GM12878 (cell line): ENCODE data around the gene SP110. TPM values are rescaled to one million over a fixed set of nuclear protein-coding genes. Genes with fewer than 3 reads are reported as not detected.
A peak's percentile ranks its signal among the peaks of the same experiment; 100 is the strongest.

Experiments
- ATF7 ChIP-seq: fragments of 450-650 bp; IDR thresholded peaks from 2 replicates; pipeline ENCODE4 v1.6.1; 2016; ENCODE audit warnings: low read depth, mild to moderate bottlenecking
- CREM ChIP-seq: IDR thresholded peaks from 2 replicates; pipeline ENCODE4 v1.6.1; 2014; ENCODE audit warnings: antibody characterized with exemption, low read depth
- EED ChIP-seq: sonication (generic); IDR thresholded peaks from 2 replicates; pipeline ENCODE4 v1.6.1; 2016; ENCODE audit warnings: antibody characterized with exemption, low read depth
- GATAD2B ChIP-seq: fragments of 450-650 bp; conservative IDR thresholded peaks from 2 replicates; pipeline ENCODE4 v1.6.1; 2017; ENCODE audit warnings: low read depth, mild to moderate bottlenecking, moderate library complexity
- IRF4 ChIP-seq: IDR thresholded peaks from 2 replicates; pipeline ENCODE4 v1.6.1; 2011; ENCODE audit warnings: low read depth, low read length
- LARP7 ChIP-seq: fragments of 450-650 bp; IDR thresholded peaks from 2 replicates; pipeline ENCODE4 v1.6.1; 2017; ENCODE audit warnings: mild to moderate bottlenecking
- MTA2 ChIP-seq: fragments of 450-650 bp; IDR thresholded peaks from 2 replicates; pipeline ENCODE4 v1.6.1; 2016; ENCODE audit warnings: low read depth, mild to moderate bottlenecking, moderate library complexity
- NBN ChIP-seq: fragments of 450-650 bp; IDR thresholded peaks from 2 replicates; pipeline ENCODE4 v1.6.1; 2016
- NFXL1 ChIP-seq: fragments of 450-650 bp; IDR thresholded peaks from 2 replicates; pipeline ENCODE4 v1.6.1; 2017; ENCODE audit warnings: antibody characterized with exemption, mild to moderate bottlenecking, borderline replicate concordance
- SIN3A ChIP-seq: IDR thresholded peaks from 2 replicates; pipeline ENCODE4 v1.6.1; 2012; ENCODE audit warnings: low read depth, low read length, improper control_type of control experiment
- SIX5 ChIP-seq: IDR thresholded peaks from 2 replicates; pipeline ENCODE4 v1.6.1; 2011; ENCODE audit warnings: mild to moderate bottlenecking, low read depth, low read length, moderate library complexity; ENCODE audit not compliant: severe bottlenecking
- SMARCA5 ChIP-seq: fragments of 450-650 bp; IDR thresholded peaks from 2 replicates; pipeline ENCODE4 v1.6.1; 2017; ENCODE audit warnings: mild to moderate bottlenecking
- SRF ChIP-seq, 2 experiments: IDR thresholded peaks; 2 replicates each; pipeline ENCODE4 v1.6.1; 2011; ENCODE audit warnings: low read depth in 2 of 2, low read length in 2 of 2, mild to moderate bottlenecking in 1 of 2, moderate library complexity in 1 of 2
- TARDBP ChIP-seq: IDR thresholded peaks from 2 replicates; pipeline ENCODE4 v1.6.1; 2016; ENCODE audit warnings: borderline replicate concordance
- TCF7 ChIP-seq: IDR thresholded peaks from 2 replicates; pipeline ENCODE4 v1.6.1; 2014; ENCODE audit warnings: antibody characterized with exemption, borderline replicate concordance
- ZNF274 ChIP-seq: IDR thresholded peaks from one replicate; pipeline ENCODE4 v1.8.0; 2011; ENCODE audit not compliant: insufficient read length, insufficient read depth
- ZNF622 ChIP-seq: fragments of 450-650 bp; IDR thresholded peaks from 2 replicates; pipeline ENCODE4 v1.6.1; 2017; ENCODE audit warnings: mild to moderate bottlenecking, inconsistent platforms
- ZSCAN29 ChIP-seq: fragments of 450-650 bp; IDR thresholded peaks from 2 replicates; pipeline ENCODE4 v1.6.1; 2017; ENCODE audit warnings: mild to moderate bottlenecking, moderate library complexity
- polyA plus RNA-seq, 11 experiments: library from polyadenylated mRNA; depleted of rRNA in 4 of 11; unstranded in 6 of 11; stranded (reverse) in 5 of 11; fragments of >200 nt; fragmentation: Nextera tagmentation in 4 of 11; fragmentation: Illumina TruSeq in 1 of 11; extraction: Ambion mirVana in 4 of 11; extraction: Trizol in 1 of 11; gene quantifications; 1 replicate in 1 of 11; 2 replicates in 10 of 11; pipeline versions ENCODE4 v1.2.1 to v1.2.3, GENCODE V29; 2011 to 2016; ENCODE audit warnings: inconsistent platforms in 2 of 11, missing spikeins in 2 of 11, low read depth in 1 of 11
- total RNA-seq, 4 experiments: library from RNA; depleted of rRNA in 3 of 4; stranded (reverse); fragments of >200 nt in 3 of 4; fragmentation: Illumina TruSeq in 1 of 4; extraction: Trizol in 1 of 4; gene quantifications; 2 replicates each; pipeline versions ENCODE4 v1.2.1 to v1.2.3, GENCODE V29; 2013 to 2021
- TF ChIP-seq, protein P1 (sequence below): IDR thresholded peaks from 2 replicates; pipeline ENCODE4 v1.6.1; 2012; ENCODE audit warnings: low read depth, low read length, improper control_type of control experiment
- TF ChIP-seq, protein P2 (sequence below): fragments of 450-650 bp; IDR thresholded peaks from 2 replicates; pipeline ENCODE4 v1.6.1; 2016; ENCODE audit warnings: mild to moderate bottlenecking
- TF ChIP-seq, protein P3 (sequence below): fragments of 450-650 bp; IDR thresholded peaks from 2 replicates; pipeline ENCODE4 v1.6.1; 2017; ENCODE audit warnings: mild to moderate bottlenecking, low read depth, inconsistent platforms; ENCODE audit not compliant: poor library complexity, severe bottlenecking
- TF ChIP-seq, protein P4 (sequence below), 3 experiments: IDR thresholded peaks in 2 of 3; conservative IDR thresholded peaks in 1 of 3; 2 replicates each; pipeline ENCODE4 v1.5.1; 2011; ENCODE audit warnings: low read depth in 3 of 3, low read length in 3 of 3, mild to moderate bottlenecking in 3 of 3, control low read depth in 2 of 3, moderate library complexity in 2 of 3, inconsistent platforms in 1 of 3, mixed read lengths in 1 of 3; ENCODE audit not compliant: control insufficient read depth in 2 of 3, insufficient read depth in 1 of 3; ENCODE audit errors: extremely low read depth in 1 of 3
- TF ChIP-seq, protein P5 (sequence below): IDR thresholded peaks from 2 replicates; pipeline ENCODE4 v1.6.1; 2011; ENCODE audit warnings: borderline replicate concordance, low read depth, mild to moderate bottlenecking, moderate library complexity, mixed read lengths, low read length; ENCODE audit not compliant: insufficient read depth; ENCODE audit errors: extremely low read length

SP110 gene
- total and polyA plus RNA-seq, 10 of the 15 experiments (the other 5 are each of a cell fraction or from before 2014, with no cell fraction given) = 81.2 to 149 (median 100) TPM

DNA sequence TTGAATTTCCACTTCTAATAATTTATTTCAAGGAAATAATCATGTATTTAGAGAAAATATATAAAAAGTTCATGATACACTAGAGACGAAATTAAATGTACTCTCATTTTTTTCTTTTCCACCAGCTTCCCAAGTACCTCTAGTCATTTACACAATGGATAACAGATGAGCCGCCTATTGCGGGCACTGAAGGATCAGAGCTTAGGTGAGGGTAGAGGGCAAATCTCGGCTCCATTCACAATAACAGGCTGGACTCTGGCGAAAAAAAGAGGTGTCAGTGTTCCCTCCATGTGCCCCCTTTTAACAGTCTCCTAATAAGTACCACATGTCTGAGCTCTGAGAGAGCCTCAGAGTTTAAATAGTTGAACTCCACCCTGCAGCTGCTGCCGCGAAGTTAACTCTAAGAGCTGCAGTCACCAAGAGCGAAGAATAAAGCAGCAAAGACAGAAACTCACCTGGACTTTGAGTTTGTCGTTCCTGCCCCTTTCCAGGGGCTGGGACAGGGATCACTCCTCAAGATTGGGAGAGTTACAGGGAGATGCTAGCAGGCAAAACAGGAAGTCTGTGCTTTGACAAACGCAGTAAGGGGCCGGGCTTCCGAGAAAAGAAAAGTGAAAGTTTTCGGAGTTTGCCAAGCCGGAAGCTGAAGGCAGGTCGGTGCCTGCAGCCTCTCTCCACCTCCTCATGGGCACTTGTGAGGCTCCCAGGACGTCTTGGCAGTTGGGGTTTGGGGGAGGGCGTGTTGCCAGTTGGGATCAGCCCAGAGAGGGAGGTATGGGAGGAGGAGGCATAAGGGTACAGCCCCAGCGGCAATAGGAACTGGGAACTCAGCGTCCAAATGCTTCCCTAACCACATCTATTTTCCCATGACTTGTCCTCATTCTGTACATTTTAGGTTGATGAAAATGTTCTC, at the start of gene SP110 (continued):
- TF ChIP-seq, protein P1, sequence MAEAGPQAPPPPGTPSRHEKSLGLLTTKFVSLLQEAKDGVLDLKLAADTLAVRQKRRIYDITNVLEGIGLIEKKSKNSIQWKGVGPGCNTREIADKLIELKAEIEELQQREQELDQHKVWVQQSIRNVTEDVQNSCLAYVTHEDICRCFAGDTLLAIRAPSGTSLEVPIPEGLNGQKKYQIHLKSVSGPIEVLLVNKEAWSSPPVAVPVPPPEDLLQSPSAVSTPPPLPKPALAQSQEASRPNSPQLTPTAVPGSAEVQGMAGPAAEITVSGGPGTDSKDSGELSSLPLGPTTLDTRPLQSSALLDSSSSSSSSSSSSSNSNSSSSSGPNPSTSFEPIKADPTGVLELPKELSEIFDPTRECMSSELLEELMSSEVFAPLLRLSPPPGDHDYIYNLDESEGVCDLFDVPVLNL = no peak
- TF ChIP-seq CREM (no peak; the same call in 1 of the 2 replicates), SIN3A (peak; percentile 79; the same call in 1 of the 2 replicates), ZNF622 (no peak), SIX5 (no peak), SRF (IDR thresholded peaks at IDR 0.05; ENCODE audit: low read depth in 2 of 2, low read length in 2 of 2) (0 out of 4 replicates have a peak, but pooled peaks of 1 of the 2 experiments have one; percentile 21), EED (peak; percentile 72), ZSCAN29 (no peak), TCF7 (no peak), ZNF274 (no peak), NBN (0 out of 2 replicates have a peak, but pooled peaks have one; percentile 61), NFXL1 (no peak), MTA2 (peak; percentile 47; the same call in 1 of the 2 replicates), TARDBP (no peak), SMARCA5 (no peak), LARP7 (no peak), ATF7 (peak; percentile 26; the same call in 1 of the 2 replicates), IRF4 (peak; percentile 48; the same call in 1 of the 2 replicates), GATAD2B (peak; percentile 74)
- TF ChIP-seq, protein P2, sequence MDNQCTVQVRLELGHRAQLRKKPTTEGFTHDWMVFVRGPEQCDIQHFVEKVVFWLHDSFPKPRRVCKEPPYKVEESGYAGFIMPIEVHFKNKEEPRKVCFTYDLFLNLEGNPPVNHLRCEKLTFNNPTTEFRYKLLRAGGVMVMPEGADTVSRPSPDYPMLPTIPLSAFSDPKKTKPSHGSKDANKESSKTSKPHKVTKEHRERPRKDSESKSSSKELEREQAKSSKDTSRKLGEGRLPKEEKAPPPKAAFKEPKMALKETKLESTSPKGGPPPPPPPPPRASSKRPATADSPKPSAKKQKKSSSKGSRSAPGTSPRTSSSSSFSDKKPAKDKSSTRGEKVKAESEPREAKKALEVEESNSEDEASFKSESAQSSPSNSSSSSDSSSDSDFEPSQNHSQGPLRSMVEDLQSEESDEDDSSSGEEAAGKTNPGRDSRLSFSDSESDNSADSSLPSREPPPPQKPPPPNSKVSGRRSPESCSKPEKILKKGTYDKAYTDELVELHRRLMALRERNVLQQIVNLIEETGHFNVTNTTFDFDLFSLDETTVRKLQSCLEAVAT = peak; percentile 20; the same call in 1 of the 2 replicates
- TF ChIP-seq, protein P3, sequence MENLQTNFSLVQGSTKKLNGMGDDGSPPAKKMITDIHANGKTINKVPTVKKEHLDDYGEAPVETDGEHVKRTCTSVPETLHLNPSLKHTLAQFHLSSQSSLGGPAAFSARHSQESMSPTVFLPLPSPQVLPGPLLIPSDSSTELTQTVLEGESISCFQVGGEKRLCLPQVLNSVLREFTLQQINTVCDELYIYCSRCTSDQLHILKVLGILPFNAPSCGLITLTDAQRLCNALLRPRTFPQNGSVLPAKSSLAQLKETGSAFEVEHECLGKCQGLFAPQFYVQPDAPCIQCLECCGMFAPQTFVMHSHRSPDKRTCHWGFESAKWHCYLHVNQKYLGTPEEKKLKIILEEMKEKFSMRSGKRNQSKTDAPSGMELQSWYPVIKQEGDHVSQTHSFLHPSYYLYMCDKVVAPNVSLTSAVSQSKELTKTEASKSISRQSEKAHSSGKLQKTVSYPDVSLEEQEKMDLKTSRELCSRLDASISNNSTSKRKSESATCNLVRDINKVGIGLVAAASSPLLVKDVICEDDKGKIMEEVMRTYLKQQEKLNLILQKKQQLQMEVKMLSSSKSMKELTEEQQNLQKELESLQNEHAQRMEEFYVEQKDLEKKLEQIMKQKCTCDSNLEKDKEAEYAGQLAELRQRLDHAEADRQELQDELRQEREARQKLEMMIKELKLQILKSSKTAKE = peak; percentile 49
- TF ChIP-seq, protein P4, sequence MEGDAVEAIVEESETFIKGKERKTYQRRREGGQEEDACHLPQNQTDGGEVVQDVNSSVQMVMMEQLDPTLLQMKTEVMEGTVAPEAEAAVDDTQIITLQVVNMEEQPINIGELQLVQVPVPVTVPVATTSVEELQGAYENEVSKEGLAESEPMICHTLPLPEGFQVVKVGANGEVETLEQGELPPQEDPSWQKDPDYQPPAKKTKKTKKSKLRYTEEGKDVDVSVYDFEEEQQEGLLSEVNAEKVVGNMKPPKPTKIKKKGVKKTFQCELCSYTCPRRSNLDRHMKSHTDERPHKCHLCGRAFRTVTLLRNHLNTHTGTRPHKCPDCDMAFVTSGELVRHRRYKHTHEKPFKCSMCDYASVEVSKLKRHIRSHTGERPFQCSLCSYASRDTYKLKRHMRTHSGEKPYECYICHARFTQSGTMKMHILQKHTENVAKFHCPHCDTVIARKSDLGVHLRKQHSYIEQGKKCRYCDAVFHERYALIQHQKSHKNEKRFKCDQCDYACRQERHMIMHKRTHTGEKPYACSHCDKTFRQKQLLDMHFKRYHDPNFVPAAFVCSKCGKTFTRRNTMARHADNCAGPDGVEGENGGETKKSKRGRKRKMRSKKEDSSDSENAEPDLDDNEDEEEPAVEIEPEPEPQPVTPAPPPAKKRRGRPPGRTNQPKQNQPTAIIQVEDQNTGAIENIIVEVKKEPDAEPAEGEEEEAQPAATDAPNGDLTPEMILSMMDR (IDR thresholded peaks at IDR 0.05 in 2 of 3, conservative IDR thresholded peaks at IDR 0.05 in 1 of 3; ENCODE audit: control insufficient read depth in 2 of 3, extremely low read depth in 1 of 3, insufficient read depth in 1 of 3, low read depth in 3 of 3, low read length in 3 of 3) = no peak
- TF ChIP-seq, protein P5, sequence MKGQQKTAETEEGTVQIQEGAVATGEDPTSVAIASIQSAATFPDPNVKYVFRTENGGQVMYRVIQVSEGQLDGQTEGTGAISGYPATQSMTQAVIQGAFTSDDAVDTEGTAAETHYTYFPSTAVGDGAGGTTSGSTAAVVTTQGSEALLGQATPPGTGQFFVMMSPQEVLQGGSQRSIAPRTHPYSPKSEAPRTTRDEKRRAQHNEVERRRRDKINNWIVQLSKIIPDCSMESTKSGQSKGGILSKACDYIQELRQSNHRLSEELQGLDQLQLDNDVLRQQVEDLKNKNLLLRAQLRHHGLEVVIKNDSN = no peak
